Myocyte (in vitro differentiated cells): ENCODE data around the gene MRPL41. TPM values are rescaled to one million over a fixed set of nuclear protein-coding genes. Genes with fewer than 3 reads are reported as not detected.
A peak's percentile ranks its signal among the peaks of the same experiment; 100 is the strongest.
"Not testable (repeated sequence)": the region's sequence is repeated elsewhere in the genome, so short reads cannot be mapped to it uniquely, and the experiment has no call there.

Source experiments
- DNase-seq: peaks from one replicate; pipeline ENCODE4 v3.0.0-alpha.2; 2012; ENCODE audit warnings: low read depth
- total RNA-seq: library from RNA; depleted of rRNA; stranded (reverse); fragments of >200 nt; gene quantifications from 2 replicates; pipeline ENCODE4 v1.2.3, GENCODE V29; 2014

The MRPL41 gene
- total RNA-seq, 1 donor from 2014 or later: 64.9 TPM

DNA sequence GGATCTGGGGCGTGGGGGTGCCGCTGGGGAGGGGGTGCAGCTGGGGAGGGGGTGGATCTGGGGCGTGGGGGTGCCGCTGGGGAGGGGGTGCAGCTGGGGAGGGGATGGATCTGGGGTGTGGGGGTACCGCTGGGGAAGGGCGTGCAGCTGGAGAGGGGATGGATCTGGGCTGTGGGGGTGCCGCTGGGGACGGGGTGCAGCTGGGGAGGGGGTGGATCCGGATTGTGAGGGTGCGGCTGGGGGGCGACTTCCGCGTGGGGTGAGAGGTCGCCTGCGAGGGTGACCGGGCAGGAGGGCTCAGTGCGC, 768 bp upstream of the MRPL41 start:
- DNase-seq: not testable (repeated sequence)

DNA sequence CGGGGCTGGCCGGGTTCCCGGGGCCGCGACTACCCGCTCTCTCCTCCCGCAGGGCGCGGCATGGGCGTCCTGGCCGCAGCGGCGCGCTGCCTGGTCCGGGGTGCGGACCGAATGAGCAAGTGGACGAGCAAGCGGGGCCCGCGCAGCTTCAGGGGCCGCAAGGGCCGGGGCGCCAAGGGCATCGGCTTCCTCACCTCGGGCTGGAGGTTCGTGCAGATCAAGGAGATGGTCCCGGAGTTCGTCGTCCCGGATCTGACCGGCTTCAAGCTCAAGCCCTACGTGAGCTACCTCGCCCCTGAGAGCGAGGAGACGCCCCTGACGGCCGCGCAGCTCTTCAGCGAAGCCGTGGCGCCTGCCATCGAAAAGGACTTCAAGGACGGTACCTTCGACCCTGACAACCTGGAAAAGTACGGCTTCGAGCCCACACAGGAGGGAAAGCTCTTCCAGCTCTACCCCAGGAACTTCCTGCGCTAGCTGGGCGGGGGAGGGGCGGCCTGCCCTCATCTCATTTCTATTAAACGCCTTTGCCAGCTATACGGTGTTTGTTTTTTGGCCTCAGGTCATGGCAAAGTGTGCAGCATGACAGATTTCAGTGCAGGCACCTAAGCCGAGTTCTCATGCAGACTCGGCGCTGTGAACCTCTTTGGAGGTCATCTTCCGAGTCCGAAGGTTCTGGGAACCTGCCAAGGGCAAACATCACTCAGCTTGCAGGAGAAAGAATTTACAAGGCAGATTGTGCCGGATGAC, 516 bp downstream of the MRPL41 start:
- no peak for DNase-seq

DNA sequence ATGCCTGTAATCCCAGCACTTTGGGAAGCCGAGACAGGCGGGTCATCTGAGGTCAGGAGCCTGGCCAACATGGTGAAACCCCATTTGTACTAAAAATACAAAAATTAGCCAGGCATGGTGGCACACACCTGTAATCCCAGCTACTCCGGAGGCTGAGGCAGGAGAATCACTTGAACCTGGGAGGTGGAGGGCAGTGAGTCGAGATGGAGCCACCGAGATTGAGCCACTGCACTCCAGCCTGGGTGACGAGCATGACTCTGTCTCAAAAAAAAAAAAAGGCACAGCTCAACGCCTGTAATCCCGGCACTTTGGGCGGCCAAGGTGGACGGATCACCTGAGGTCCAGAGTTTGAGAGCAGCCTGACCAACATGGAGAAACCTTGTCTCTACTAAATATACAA, 2.0 kb downstream of the MRPL41 start:
- DNase-seq: not testable (repeated sequence)

DNA sequence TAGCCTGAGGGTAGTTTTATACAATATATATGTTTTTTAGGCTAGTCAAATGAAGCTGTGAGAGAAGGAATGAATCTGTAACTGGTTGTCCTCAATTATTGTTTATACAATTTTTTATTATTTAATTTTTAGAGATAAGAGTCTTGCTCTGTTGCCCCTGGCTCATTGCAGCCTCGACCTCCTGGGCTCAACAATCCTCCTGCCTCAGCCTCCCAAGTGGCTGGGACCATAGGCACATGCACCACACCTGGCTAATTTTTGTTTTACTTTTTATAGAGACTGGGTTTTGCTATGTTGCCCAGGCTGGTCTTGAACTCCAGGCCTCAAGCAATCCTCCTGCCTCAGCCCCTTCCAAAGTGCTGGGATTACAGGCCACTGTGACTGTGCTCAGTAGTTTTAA, 2.7 kb downstream of the MRPL41 start:
- no peak for DNase-seq

DNA sequence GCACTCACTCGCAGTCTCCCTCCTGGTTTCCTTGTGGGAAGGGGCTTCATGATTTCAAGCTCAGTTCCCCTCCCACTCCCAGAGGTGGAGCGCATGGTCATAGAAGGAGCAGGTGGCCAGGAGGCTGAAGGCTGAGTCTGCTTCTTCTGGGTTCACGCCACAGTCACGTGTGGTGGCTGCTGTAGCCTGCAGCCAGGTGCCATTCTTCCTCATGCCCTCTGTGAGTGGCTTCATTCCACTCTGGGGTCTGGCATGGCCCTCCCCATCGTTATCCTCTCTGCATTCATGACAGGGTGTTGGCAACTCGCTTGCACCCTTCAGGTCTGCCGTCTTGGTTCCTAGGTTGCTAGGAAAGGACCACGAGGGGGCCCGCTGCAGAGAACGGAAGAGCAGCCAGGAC, 3.5 kb downstream of the MRPL41 start:
- no peak for DNase-seq

DNA sequence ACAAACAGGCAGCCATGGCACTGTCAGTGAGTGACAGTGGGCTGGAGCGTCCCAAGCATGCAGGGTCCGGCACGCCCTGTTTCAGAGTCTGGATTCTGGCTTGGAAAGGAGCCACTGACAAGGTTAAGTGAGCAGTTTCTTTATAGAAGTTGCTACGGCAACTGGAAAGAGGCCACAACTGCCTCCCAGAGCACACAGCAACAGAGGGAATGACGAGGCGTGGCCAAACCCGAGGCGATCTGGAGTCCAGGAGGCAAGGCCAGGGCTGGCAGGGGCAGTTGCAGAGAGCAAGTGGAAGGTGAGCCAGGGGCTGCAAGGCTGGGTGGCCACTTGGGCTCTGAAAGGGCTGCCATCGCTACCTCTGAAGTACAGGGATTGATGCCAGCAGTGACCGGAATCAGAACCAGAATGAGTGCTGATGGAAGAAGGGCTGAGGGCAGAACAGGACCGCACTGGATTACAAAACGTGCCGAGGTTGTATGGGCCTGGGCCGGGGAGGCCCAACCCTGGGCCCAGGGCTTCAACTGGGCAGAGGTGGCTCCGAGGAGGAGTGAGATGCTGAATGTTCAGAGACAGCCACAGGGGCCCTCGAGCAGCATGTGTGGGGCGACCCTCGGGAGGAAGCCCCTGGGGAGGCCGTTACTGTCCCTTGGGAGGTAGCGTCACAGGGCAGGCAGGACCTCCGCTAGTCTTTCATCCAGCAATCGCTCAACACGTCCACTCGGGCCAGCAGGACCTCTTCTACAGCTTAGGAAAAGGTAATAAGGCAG, 4.6 kb downstream of the MRPL41 start:
- DNase-seq: peak; percentile 95

DNA sequence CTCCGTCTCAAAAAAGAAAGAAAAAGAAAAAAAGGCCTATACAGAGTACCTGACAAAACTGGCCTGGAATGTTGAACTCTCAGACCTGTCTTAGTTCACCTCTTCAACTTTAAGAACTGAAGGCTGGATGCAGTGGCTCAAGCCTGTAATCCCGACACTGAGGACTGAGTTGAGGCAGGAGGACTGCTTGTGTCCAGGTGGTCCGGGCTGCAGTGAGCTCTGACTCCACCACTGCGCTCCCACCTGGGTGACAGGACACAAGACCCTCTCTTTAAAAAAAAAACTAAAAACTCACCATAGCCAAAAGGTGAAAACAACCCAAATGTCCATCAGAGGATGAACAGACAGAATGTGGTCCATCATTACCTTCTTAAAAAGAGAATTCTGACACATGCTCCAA, 6.4 kb downstream of the MRPL41 start:
- no peak for DNase-seq

DNA sequence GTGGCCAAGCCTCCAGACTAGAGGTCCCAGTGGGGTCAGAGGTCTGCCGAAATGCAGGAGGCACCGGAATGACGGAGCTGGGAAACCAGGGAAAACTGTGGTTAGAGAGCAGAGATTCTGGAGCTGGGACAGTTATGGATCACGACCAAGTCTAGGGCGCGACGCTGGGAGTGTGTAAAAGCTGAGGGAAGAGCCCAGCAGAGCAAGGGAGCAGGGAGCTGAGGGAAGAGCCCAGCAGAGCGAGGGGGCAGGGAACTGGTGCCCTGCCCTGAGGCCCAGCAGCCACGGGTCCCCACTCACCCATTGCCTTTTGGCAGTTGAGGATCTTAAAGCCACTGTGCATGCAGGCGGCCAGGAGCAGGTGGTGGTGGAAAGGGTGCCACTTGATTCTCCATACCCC, 12.5 kb downstream of the MRPL41 start:
- DNase-seq: no peak

DNA sequence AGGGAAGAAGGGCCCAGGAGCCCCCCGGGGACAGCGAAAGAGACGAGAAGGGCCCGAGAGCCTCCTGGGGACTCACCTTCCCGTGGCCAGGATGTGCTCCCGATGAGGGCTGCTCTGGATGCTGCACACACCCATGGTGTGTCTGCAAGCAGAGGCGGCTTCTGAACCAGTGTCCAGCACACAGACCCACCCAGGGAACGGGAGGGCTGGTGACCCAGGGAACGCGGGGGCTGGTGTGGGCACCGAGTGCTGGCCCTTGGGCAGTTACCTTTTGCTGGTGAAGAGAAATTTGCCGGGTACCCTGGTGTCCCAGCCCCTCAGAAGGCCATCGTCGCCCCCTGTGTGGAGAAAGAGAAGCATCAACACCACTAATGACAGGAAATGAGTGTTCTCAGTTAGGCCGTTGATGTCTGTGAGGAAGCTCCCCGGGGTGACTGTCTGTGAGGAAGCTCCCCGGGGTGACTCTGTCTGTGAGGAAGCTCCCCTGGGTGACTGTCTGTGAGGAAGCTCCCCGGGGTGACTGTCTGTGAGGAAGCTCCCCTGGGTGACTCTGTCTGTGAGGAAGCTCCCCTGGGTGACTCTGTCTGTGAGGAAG, 13.2 kb downstream of the MRPL41 start:
- DNase-seq: no peak

DNA sequence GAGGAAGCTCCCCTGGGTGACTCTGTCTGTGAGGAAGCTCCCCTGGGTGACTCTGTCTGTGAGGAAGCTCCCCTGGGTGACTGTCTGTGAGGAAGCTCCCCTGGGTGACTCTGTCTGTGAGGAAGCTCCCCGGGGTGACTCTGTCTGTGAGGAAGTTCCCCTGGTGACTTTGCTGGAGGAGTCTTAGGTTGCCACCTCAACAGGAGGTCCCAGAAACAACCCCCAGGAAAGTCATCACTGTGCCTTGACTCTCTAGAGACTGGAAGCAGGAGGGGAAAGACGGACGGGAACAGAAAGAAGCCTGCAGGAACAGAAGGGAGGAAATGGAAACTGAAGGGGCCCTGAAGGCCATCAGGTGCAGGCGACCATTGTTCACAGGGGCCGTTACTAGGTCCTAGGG, 16.8 kb downstream of the MRPL41 start:
- not testable (repeated sequence) for DNase-seq

DNA sequence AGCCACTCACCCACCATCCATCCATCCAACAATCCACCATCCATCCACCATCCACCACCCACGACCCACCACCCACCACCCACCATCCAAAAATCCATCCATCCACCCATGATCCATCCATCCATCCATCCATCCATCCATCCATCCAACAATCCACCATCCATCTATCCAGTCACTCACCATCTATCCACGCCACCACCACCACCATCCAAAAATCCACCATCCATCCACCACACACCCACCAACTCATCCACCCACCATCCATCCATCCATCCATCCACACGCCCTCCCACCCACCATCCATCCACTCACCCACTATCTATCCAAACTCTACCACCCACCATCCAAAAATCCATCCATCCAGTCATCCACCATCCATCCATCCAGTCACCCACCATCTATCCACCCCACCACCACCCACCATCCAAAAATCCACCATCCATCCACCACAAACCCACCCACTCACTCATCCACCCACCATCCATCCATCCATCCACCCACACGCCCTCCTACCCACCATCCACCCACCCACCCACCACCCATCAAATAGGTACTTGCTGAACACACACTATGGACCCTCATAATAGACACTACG, 18.0 kb downstream of the MRPL41 start:
- no peak for DNase-seq

DNA sequence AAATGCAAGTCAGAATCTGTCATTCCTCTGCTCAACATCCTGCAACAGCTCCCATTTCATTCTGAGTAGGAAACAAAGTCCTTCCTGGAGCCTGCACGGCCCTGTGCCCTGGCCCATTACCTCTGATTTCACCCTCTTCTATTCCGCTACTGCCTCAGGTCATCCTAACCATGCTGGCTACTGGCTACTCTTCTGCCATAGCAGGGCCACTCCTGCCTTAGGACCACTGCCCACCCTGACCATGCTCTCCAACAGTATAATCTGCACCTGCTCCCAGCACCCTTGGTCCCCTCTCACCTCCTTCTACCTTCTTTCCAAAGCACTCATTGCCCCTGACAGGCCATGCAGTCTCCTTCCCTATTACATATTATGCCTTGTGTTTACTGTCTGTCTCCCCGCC, 18.9 kb downstream of the MRPL41 start:
- DNase-seq: no peak

DNA sequence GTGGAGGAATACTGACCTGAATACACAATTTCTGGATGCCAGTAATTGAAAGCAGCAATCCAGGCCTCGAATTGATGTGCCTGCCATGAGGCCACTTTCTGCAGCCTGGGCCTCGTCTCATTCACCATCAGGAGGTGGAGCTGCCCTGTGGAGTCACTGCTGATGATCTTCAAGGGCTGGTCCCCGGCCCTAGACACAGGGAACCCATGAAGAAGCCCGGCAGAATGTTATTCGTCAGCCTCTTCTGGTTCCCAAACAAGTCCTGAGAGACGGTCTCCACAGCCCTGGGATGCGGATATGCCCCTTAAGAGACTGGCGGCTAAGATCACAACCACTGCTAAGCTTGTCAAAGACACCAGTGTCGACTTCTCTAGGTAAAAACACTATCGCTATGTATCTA, 22.5 kb downstream of the MRPL41 start:
- DNase-seq: no peak

DNA sequence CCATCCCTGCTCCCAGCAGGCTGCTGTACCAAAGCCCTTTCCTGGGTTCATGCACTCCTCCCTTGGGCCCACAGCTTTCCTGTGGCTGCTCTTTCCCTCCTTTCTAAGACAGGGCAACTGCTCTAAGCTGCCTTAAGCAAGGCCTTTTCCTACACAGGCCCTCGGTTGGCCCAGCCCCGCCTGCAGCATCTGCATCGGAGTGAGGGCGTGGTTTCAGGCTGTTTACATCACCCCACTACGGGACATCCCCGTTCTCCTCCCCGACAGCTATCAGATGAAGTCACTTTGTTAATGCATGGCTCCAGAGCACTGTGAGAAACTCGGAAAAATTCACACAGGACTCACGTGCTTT, 23.7 kb downstream of the MRPL41 start:
- DNase-seq: no peak

DNA sequence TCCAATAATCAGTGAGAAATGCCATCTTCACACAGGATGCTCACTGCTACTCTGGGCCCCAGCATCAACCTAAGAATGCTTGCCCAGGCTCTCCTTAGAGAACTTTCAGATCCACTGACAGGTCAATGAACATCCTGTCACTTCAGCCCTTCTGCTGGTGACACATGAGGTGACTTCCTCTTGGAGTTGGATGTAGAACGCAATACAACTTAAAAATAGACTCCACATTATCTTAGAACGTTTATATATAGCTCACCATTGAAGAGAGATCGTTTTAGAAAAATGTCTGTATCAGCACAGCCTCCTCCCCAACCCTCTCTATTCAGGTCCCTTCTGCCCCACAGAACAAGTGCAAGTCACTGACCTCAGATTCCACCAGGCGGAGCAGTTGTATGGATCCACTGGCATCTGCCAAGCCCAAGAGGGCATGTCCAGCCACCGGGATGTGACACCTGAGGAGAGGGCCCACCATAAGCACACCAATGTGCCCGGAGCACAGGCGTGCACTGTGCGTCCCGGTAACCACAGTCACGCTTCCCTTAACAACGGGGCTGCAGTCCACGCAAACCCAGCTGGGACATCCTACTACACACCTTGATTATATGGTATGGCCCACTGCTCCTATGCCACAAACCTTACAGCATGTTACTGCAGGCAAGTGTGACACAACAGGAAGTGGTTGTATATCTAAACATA, 24.2 kb downstream of the MRPL41 start:
- DNase-seq: peak; percentile 53

DNA sequence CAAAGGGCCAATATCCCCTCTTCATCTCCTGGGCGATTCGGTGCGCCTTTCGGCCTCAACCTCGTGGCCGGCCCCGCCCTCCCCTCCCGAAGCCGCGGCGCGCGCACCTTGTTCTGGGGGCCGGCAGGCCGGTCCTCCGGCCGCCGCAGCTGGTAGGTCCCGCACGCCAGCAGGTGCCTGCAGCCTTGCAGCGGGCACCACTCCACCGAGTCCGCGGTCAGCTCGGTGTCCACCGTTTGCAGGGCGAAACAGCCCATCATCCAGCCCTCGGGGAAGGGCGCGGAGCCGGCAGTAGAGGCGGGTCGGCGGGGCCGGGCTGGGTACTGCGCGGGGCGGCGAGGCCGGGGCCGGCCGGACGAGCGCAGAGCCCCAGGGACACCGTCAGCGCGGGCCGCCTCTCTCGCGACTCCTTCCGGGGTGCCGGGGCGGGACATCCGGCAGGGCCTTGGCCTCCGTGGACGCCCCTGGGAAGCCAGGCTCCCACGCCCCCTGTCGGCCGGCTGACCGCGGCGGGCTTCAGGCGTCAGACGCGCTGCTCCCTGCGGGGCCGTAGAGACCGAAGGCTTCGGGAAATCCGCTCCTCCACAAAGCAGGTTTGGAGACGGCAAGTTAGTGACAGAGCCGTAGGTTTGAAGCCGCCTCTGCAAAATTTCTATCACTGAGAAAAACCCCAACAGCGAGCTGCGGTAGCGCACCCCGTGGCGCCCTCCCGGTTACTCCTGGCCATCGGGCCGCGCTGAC, 27.0 kb downstream of the MRPL41 start, which contains the start of gene DPH7:
DPH7 (minus strand) TSS at position 408 of the 741 bp plus-strand sequence; CDS start at position 260, 148 bp downstream.
- DNase-seq: peak; percentile 94

DNA sequence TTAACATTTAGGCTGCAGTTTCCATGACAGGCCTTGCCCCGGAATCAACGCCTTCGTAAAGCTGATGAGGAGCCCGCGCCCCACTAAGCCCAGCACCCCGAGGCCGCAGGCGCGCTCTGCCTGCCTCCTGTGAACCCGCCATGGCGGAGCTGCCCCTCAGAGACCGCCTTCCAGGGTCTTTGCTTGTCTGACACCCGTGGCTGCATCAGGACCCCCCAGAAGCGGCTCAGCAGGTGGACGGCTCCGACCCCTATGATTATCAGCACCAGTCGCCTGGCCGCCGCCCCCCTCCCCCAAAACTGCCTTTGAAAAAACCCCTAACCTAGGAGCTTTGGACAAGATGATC, 27.6 kb downstream of the MRPL41 start:
- no peak for DNase-seq

DNA sequence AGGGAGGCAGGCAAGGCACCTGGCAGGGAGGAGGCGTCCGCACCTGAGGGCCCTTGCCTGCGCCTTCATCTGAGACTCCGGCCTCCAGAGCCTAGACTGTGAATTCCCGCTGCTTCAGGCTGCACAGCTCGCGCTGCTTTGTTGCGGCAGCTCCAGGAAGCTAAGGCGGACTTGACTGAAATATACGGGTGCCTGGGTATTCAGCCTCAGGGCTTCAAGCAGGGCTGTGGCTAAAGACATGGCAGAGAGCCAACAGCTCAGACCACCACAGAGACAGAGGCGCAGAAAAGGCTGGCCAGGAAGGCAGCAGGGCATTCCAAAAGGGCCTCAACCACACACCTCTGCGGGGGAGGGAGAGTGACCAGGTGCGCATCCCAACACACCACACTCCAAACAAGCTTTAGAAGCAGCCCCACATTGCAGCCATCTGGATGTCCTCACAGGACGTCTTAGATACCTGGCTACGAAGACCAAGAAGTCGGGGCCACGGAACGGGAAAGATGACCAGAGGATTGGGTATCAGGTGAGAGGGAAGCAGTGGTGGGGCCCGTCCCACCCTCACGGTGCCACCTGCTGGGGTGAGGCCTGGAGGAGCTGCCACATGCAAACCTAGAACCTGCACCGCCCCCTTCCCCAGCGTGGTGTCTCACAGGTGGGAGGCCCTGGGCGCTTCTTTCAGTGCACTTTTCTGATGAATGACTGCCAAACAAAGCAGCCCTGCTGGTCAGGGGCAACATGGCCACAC, 28.7 kb downstream of the MRPL41 start:
- DNase-seq: no peak

DNA sequence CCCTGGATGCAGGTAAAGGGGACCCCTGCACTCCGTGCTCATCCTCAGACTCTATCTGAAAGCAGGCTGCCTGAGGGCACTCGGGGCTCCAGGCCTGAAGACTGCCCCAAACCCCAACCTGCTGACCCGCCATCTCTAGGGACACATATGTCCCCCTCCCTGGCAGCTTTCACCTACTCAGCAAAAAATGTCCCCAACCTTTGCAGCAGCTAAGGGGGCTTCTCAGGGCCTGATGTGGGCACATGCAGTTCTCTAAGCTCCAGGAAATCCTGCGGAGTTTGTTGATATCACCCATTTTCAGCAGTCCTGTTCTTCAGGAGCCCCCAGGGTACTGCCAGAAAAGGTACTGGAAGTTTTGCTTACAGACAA, 29.3 kb downstream of the MRPL41 start:
- no peak for DNase-seq
